HCT116 (cell line): Measurements from ENCODE around the gene ARHGEF37. TPM values are rescaled to one million over a fixed set of nuclear protein-coding genes. Genes with fewer than 3 reads are reported as not detected.

Experiments used
- ATAC-seq: fragments of 200-7000 bp; cut with Tn5 transposase; 2 replicates; pipeline ENCODE4 v1.9.1; 2020; ENCODE audit warnings: mild to moderate bottlenecking, moderate library complexity
- BruUV-seq: library from RNA; stranded (reverse); fragments of 400-500 nt; replicated peaks from 2 replicates; lab custom pipeline; 2021; lab: Mats Ljungman, UMichigan
- CTCF ChIA-PET: fragments of 300-600 bp; sonication (Branson Sonifier 250); formaldehyde crosslinking; loops from one replicate; lab custom pipeline; 2021; ENCODE audit warnings: antibody characterized with exemption; lab: Charles Lee
- POLR2A ChIA-PET: fragments of 300-600, 350-600 bp; sonication (Branson Sonifier 250); formaldehyde crosslinking; loops from one replicate; lab custom pipeline; 2021; ENCODE audit warnings: antibody characterized with exemption; lab: Charles Lee
- RAD21 ChIA-PET, 2 experiments: fragments of 300-600 bp; sonication (Branson Sonifier 250); formaldehyde crosslinking; loops; one replicate each; lab custom pipeline; 2023; ENCODE audit warnings: low total read pairs in 2 of 2; ENCODE audit not compliant: uncharacterized antibody in 2 of 2, unreplicated experiment in 2 of 2, low non-redundant PET in 1 of 2; lab: Charles Lee
- DNase-seq: peaks from one replicate; pipeline ENCODE4 v3.0.0-alpha.2; 2010; ENCODE audit warnings: low read depth, low spot score
- H2AFZ ChIP-seq: fragments of 200-600 bp; shearing (Covaris generic), sonication (generic); 2 replicates; pipeline ENCODE4 v1.6.1; 2017; ENCODE audit warnings: low read depth, mixed run types, mixed read lengths, antibody characterized with exemption, low read length; ENCODE audit not compliant: poor library complexity, severe bottlenecking
- H3K27ac ChIP-seq: 2 replicates; pipeline ENCODE4 v1.5.1; 2012; ENCODE audit warnings: low read depth, low read length
- H3K27me3 ChIP-seq: fragments of 200-600 bp; sonication (generic); 2 replicates; pipeline ENCODE4 v1.6.1; 2016; ENCODE audit warnings: mixed run types, low read length, mixed read lengths; ENCODE audit not compliant: insufficient read depth
- H3K36me3 ChIP-seq, 2 experiments: fragments of 200-500 bp in 1 of 2; fragments of 200-600 bp in 1 of 2; sonication (Bioruptor generic) in 1 of 2; sonication (generic) in 1 of 2; 2 replicates each; pipeline versions ENCODE4 v1.5.1 to v1.6.1; 2014 to 2016; ENCODE audit warnings: low read length in 2 of 2, inconsistent platforms in 1 of 2, mixed read lengths in 1 of 2, mixed run types in 1 of 2; ENCODE audit not compliant: insufficient read depth in 2 of 2, control insufficient read depth in 1 of 2
- H3K4me1 ChIP-seq, 2 experiments: fragments of 200-600 bp in 1 of 2; sonication (generic) in 1 of 2; 2 replicates each; pipeline versions ENCODE4 v1.5.1 to v1.6.1; 2012 to 2017; ENCODE audit warnings: low read length in 2 of 2, inconsistent platforms in 1 of 2, mild to moderate bottlenecking in 1 of 2, mixed read lengths in 1 of 2, mixed run types in 1 of 2, moderate library complexity in 1 of 2; ENCODE audit not compliant: insufficient read depth in 2 of 2, control insufficient read depth in 1 of 2
- H3K4me2 ChIP-seq: fragments of 200-600 bp; sonication (generic); 2 replicates; pipeline ENCODE4 v1.6.1; 2017; ENCODE audit warnings: mixed run types, low read length, mixed read lengths
- H3K4me3 ChIP-seq, 2 experiments: fragments of 200-600 bp in 1 of 2; sonication (generic) in 1 of 2; replicated peaks in 1 of 2; 2 replicates each; pipeline ENCODE4 v1.5.1; 2011 to 2016; ENCODE audit warnings: low read length in 2 of 2, control low read depth in 1 of 2, low read depth in 1 of 2, mild to moderate bottlenecking in 1 of 2, mixed read lengths in 1 of 2, mixed run types in 1 of 2
- H3K79me2 ChIP-seq: fragments of 200-600 bp; sonication (generic); 2 replicates; pipeline ENCODE4 v1.6.1; 2017; ENCODE audit warnings: mild to moderate bottlenecking, mixed run types, low read length, moderate library complexity, mixed read lengths; ENCODE audit not compliant: insufficient read depth
- H3K9ac ChIP-seq: fragments of 200-600 bp; sonication (generic); 2 replicates; pipeline ENCODE4 v1.6.1; 2016; ENCODE audit warnings: low read length, mixed read lengths
- H3K9me2 ChIP-seq: fragments of 200-600 bp; sonication (generic), shearing (Covaris generic); 2 replicates; pipeline ENCODE4 v1.6.1; 2017; ENCODE audit warnings: mixed run types, mild to moderate bottlenecking, moderate library complexity; ENCODE audit not compliant: insufficient read depth
- H3K9me3 ChIP-seq, 2 experiments: fragments of 200-500 bp in 1 of 2; fragments of 200-600 bp in 1 of 2; sonication (Bioruptor generic) in 1 of 2; sonication (generic) in 1 of 2; 2 replicates each; pipeline ENCODE4 v1.6.1; 2014 to 2017; ENCODE audit warnings: low read length in 2 of 2, mixed read lengths in 2 of 2, inconsistent platforms in 1 of 2, low read depth in 1 of 2, mild to moderate bottlenecking in 1 of 2, mixed run types in 1 of 2, moderate library complexity in 1 of 2; ENCODE audit not compliant: control insufficient read depth in 1 of 2, insufficient read depth in 1 of 2
- H4K20me1 ChIP-seq: fragments of 200-600 bp; sonication (generic), shearing (Covaris generic); 2 replicates; pipeline ENCODE4 v1.6.1; 2017; ENCODE audit warnings: mixed run types, mild to moderate bottlenecking, moderate library complexity; ENCODE audit not compliant: insufficient read depth
- EGR1 ChIP-seq: IDR thresholded peaks from 2 replicates; pipeline ENCODE4 v1.6.1; 2012; ENCODE audit warnings: low read depth
- ELF1 ChIP-seq: IDR thresholded peaks from 2 replicates; pipeline ENCODE4 v1.6.1; 2012; ENCODE audit warnings: low read depth, borderline replicate concordance
- EZH2 ChIP-seq: fragments of 200-600 bp; sonication (generic); IDR thresholded peaks from 2 replicates; pipeline ENCODE4 v1.6.1; 2017; ENCODE audit warnings: antibody characterized with exemption, mixed run types
- EZH2phosphoT487 ChIP-seq: fragments of 200-600 bp; IDR thresholded peaks from 2 replicates; pipeline ENCODE4 v1.6.1; 2018; ENCODE audit warnings: antibody characterized with exemption, borderline replicate concordance
- POLR2A ChIP-seq: IDR thresholded peaks from 2 replicates; pipeline ENCODE4 v1.7.0; 2011; ENCODE audit warnings: borderline replicate concordance; ENCODE audit not compliant: insufficient read depth, insufficient read length; ENCODE audit errors: extremely low read depth
- SIN3A ChIP-seq: IDR thresholded peaks from 2 replicates; pipeline ENCODE4 v1.6.1; 2012; ENCODE audit warnings: low read depth
- SP1 ChIP-seq: IDR thresholded peaks from 2 replicates; pipeline ENCODE4 v1.6.1; 2012; ENCODE audit warnings: low read depth
- TCF7L2 ChIP-seq: IDR thresholded peaks from 2 replicates; pipeline ENCODE4 v1.7.0; 2011; ENCODE audit warnings: borderline replicate concordance, inconsistent platforms; ENCODE audit not compliant: insufficient read depth, insufficient read length; ENCODE audit errors: extremely low read depth
- ZNF274 ChIP-seq: fragments of 200-500 bp; sonication (Bioruptor generic); IDR thresholded peaks from 2 replicates; pipeline ENCODE4 v1.6.1; 2014; ENCODE audit warnings: mild to moderate bottlenecking, low read depth, low read length, inconsistent platforms
- intact Hi-C: fragments of 100-400 bp; cut with micrococcal nuclease; formaldehyde crosslinking; loops from 2 replicates; pipeline ENCODE4 v1.10.0; 2022
- total RNA-seq: library from RNA; stranded (reverse); gene quantifications from one replicate; pipeline ENCODE4 v1.2.1, GENCODE V29; 2021; ENCODE audit not compliant: unreplicated experiment
- TF ChIP-seq, protein P1 (sequence below): IDR thresholded peaks from 2 replicates; pipeline ENCODE4 v1.6.1; 2012; ENCODE audit warnings: low read depth
- TF ChIP-seq, protein P2 (sequence below), 3 experiments: fragments of 200-600 bp in 1 of 3; sonication (generic) in 1 of 3; IDR thresholded peaks in 2 of 3; conservative IDR thresholded peaks in 1 of 3; 2 replicates each; pipeline ENCODE4 v1.5.1; 2012 to 2017; ENCODE audit warnings: low read depth in 2 of 3, low read length in 2 of 3, antibody characterized with exemption in 1 of 3, borderline replicate concordance in 1 of 3, control low read depth in 1 of 3, mild to moderate bottlenecking in 1 of 3, mixed read lengths in 1 of 3, mixed run types in 1 of 3, moderate library complexity in 1 of 3; ENCODE audit not compliant: insufficient read depth in 1 of 3
- TF ChIP-seq, protein P3 (sequence below): IDR thresholded peaks from 2 replicates; pipeline ENCODE4 v1.6.1; 2012

Gene ARHGEF37
- total RNA-seq, 1 experiment from 2014 or later: 7.0 TPM

DNA sequence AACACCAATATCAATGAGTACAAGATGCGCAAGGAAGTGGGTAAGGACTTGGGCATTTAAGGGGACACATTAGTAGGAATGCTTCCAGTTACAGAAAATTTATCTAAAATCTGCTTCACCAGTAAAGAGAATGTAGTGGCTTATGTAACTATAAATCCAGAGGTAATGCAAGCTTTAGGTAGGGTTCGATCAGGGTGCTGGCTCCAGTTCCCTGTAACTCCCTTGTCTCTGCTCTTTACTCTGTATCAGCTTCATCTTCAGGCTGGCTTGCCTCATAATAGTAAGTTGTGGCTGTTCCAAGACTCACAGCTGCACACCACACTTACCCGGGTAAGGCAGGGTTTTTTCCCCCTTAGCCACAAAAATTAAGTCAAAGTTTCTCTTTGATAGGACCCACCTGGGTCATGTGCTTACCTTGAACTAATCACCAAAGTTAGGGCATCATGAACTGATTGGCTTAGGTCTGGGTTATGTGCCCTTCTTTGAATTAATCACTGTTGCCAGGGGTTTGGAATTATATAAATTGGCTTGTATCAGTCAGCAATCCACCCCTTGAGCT is 35.5 kb downstream of the ARHGEF37 start:
- POLR2A ChIA-PET: no interaction called here
- DNase-seq: no peak

More for the DNA sequence above, 35.5 kb downstream of the ARHGEF37 start:
- TF ChIP-seq, protein P1, sequence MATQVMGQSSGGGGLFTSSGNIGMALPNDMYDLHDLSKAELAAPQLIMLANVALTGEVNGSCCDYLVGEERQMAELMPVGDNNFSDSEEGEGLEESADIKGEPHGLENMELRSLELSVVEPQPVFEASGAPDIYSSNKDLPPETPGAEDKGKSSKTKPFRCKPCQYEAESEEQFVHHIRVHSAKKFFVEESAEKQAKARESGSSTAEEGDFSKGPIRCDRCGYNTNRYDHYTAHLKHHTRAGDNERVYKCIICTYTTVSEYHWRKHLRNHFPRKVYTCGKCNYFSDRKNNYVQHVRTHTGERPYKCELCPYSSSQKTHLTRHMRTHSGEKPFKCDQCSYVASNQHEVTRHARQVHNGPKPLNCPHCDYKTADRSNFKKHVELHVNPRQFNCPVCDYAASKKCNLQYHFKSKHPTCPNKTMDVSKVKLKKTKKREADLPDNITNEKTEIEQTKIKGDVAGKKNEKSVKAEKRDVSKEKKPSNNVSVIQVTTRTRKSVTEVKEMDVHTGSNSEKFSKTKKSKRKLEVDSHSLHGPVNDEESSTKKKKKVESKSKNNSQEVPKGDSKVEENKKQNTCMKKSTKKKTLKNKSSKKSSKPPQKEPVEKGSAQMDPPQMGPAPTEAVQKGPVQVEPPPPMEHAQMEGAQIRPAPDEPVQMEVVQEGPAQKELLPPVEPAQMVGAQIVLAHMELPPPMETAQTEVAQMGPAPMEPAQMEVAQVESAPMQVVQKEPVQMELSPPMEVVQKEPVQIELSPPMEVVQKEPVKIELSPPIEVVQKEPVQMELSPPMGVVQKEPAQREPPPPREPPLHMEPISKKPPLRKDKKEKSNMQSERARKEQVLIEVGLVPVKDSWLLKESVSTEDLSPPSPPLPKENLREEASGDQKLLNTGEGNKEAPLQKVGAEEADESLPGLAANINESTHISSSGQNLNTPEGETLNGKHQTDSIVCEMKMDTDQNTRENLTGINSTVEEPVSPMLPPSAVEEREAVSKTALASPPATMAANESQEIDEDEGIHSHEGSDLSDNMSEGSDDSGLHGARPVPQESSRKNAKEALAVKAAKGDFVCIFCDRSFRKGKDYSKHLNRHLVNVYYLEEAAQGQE: no peak
- TF ChIP-seq, protein P2, sequence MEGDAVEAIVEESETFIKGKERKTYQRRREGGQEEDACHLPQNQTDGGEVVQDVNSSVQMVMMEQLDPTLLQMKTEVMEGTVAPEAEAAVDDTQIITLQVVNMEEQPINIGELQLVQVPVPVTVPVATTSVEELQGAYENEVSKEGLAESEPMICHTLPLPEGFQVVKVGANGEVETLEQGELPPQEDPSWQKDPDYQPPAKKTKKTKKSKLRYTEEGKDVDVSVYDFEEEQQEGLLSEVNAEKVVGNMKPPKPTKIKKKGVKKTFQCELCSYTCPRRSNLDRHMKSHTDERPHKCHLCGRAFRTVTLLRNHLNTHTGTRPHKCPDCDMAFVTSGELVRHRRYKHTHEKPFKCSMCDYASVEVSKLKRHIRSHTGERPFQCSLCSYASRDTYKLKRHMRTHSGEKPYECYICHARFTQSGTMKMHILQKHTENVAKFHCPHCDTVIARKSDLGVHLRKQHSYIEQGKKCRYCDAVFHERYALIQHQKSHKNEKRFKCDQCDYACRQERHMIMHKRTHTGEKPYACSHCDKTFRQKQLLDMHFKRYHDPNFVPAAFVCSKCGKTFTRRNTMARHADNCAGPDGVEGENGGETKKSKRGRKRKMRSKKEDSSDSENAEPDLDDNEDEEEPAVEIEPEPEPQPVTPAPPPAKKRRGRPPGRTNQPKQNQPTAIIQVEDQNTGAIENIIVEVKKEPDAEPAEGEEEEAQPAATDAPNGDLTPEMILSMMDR (IDR thresholded peaks at IDR 0.05 in 2 of 3, conservative IDR thresholded peaks at IDR 0.05 in 1 of 3; ENCODE audit: borderline replicate concordance in 1 of 3, insufficient read depth in 1 of 3, low read depth in 2 of 3, low read length in 2 of 3): no peak
- TF ChIP-seq, protein P3, sequence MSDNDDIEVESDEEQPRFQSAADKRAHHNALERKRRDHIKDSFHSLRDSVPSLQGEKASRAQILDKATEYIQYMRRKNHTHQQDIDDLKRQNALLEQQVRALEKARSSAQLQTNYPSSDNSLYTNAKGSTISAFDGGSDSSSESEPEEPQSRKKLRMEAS: no peak
- no peak for TF ChIP-seq SP1
- TF ChIP-seq POLR2A: no peak
- TF ChIP-seq EZH2phosphoT487: no peak
- no peak for TF ChIP-seq SIN3A
- TF ChIP-seq TCF7L2: no peak
- TF ChIP-seq EGR1: no peak
- no peak for TF ChIP-seq EZH2
- TF ChIP-seq ZNF274: no peak
- no peak for TF ChIP-seq ELF1
- ChIA-PET CTCF (interaction anchor here (1.0 kb wide), 1 partner anchor 34 kb away, joined by 3 read pairs; no protein-coding TSS in a partner anchor), RAD21 (no interaction called here)
- no peak overlapping the region for H3K27ac ChIP-seq
- H3K27me3 ChIP-seq: no peaks in the 10 kb centered on the region
- H3K9ac ChIP-seq: no peak overlapping the region
- intact Hi-C loops: loop anchor here (5.0 kb wide), 1 partner anchor 250 kb away; no protein-coding TSS in a partner anchor
- peaks cover 2 to 24% of the 10 kb centered on the region in 2 experiments; a peak in 3 of 4 replicates for H3K4me1 ChIP-seq
- BruUV-seq: no TSS peak
- no peaks in the 10 kb centered on the region for H3K36me3 ChIP-seq
- ATAC-seq: no peak
- H3K9me3 ChIP-seq: no peaks in the 10 kb centered on the region
- H3K4me2 ChIP-seq: no peak overlapping the region
- no peak overlapping the region for H2AFZ ChIP-seq
- no peak overlapping the region for H3K4me3 ChIP-seq
- H3K79me2 ChIP-seq: no peaks in the 10 kb centered on the region
- H3K9me2 ChIP-seq: no peaks in the 10 kb centered on the region
- no peaks in the 10 kb centered on the region for H4K20me1 ChIP-seq
